ENCODE results near the gene ARL6IP1.

Gene ARL6IP1

DNA sequence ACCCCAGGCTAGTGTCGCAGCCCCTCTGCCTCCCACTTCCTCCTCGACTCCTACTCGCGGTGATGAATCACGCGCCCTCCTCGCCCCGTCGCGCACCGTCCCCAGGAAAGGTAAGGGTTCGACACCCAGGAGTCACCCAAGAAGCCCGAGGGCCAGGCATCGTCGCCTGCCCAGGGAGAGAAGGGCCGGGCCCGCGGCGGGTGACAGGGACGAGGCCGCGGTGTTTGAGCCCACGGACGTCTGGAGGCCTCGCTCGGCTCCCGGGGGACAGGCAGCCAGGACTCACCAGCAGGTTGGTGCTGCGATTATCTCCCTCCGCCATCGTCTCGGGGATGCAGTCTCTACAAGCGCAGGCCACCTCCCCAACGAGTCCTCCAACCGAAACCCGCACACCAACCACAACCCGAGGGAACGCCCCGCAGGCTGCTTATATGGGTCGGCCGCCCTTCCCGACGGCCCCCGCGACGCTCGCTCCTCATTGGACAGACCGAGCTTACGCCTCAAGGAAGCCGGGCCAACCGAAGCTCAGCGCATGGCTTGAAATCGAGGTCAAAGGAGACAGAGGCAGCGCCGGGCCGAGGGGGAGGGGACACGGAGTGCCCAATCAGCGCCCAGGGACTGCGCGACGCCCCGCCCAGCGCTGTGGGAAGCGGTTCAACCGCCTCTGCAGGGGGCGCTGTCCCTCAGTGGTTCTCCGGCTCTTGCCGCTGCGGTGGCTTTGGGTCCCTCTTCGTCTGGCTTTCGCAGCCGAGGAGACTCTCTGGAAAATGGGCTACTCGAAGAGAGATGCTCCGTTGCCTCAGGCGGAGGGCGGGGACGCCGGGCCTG lies at the start of gene ARL6IP1:
Gene ARL6IP1 (minus strand): TSS at position 405 of the 828 bp plus-strand sequence. CDS start 83 bp downstream, at position 322.
- DNase-seq = peak; percentile 90

DNA sequence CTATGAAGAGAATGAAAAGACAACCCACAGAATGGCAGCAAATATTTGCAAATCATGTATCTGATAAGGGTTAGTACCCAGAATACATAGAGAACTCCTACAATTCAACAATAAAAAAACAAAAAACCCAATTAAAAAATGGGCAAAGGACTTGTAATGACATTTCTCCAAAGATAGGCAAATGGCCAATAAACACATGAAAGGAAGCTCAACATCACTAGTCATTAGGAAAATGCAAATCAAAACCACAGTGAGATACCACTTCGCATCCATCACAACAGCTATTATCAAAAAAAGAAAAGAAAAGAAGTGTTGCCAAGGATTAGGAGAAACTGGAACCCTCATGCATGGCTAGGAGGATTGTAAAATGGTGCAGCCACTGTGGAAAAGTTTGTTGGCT lies 45.1 kb upstream of the ARL6IP1 start:
- DNase-seq = no peak

- no peak for DNase-seq
Observed at GRCh38 chr16:18842565-18842964, 41.2 kb upstream of the ARL6IP1 start.

DNA sequence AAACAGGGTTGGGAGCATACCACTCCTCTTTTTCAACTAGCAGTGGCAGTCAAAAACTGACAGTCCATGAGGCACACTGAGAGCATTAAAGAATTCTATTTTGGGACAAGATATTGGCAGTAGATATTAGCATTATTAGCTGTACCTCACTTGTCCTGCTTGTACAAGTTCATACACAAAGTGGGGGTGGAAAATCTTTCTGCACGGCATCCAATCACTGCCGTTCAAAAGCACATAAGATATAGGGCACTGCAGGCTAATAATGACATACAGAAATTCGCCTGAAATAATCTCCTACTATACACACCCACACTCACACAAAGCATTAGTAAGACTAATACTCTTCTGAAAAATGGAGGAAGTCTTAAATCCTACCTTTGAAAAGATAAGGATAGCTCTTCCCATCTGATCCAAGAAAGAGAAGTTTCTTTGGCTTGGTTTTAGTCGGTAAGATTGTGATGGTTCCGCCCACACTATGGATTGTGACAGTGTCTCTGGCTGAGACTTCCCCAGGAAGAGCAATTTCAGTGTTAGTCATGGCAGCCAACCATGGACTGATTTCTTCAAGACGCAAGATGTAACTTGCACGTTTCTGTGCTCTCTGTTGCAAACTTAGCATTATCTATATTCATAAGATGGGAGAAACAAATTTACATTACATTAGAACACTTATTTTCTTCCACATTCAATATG lies 40.6 kb upstream of the ARL6IP1 start:
- DNase-seq = no peak

GRCh38 chr16:18839555-18839954 lies 38.2 kb upstream of the ARL6IP1 start:
- DNase-seq = no peak

GRCh38 chr16:18836702-18837101 lies 35.4 kb upstream of the ARL6IP1 start:
- DNase-seq = no peak

GRCh38 chr16:18834864-18835263 lies 33.5 kb upstream of the ARL6IP1 start:
- DNase-seq = no peak

DNA sequence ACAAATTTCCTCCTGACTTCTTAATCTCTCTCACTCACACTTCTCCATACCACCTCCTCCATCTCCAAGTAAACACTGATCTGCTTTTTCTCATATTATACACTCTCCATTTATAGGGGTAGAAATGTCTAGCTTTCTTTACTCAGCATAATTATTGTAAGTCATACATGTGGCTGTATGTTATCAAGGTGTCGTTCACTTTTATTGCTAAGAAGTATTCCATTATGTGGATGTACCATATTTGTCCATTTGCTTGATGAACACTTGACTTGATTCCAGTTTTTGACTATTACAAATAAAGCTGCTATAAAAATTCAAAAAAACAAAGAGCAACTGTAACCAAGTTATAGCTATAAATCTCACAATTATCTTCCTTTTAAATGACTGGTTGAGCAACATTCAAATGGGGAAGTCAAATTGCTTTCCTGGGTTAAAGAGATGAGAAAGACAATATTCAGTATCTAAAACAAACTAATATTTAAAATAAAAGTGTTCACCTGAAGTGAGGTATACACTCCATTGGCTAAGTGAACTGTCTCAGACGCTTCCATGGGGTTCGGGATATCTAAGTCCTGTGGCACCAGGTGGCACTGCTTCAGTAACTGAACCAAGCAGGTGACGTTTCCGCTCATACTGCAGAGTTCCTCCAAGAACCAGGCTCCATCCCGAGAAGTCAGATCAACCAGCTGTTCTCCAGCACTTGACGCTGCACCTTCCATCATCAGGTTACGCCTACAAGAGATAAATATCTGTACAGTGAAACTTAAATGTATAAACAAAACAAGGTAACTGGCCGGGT lies 32.6 kb upstream of the ARL6IP1 start:
- no peak for DNase-seq

DNA sequence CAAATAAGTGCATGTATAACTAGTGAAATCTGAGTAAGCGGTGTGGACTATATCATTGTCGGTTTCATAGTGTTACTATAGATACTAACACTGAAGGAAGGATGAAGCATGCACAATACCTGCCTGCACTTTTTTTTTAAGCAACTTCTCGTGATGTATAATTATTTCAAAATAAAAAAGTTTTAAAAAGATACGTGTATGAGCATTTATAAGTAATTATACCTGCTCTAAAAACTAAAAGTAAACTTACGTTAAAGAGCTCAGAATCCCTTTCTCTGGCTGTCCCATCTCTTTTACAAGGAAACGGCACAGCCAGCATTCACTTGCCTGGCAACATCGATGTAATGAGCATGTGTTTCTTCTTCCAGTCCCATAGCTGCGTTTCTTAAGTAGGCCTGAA lies 31.3 kb upstream of the ARL6IP1 start:
- DNase-seq = no peak

- DNase-seq = no peak
Observed at GRCh38 chr16:18832006-18832405, 30.7 kb upstream of the ARL6IP1 start.

GRCh38 chr16:18829251-18829650 lies 27.9 kb upstream of the ARL6IP1 start:
- DNase-seq = no peak

DNA sequence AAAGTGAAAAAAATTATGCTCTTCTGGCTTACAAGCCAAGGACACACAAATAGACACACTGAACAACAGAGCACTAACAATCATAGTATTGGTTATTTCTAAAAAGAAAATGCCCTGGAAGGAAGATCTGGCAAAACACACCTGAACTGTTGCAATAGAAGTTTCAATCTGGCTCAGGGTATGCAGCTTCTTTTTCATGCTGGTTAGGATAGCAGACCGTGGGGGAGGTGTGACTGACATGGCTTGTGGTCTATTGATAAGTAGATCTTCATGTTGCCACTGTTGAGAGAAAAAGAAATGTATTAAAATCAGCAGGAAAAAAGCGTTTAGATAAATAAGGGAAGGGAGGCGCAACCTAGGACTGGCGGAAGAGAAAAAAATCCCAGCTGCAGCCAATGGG lies 26.5 kb upstream of the ARL6IP1 start:
- DNase-seq = no peak

DNA sequence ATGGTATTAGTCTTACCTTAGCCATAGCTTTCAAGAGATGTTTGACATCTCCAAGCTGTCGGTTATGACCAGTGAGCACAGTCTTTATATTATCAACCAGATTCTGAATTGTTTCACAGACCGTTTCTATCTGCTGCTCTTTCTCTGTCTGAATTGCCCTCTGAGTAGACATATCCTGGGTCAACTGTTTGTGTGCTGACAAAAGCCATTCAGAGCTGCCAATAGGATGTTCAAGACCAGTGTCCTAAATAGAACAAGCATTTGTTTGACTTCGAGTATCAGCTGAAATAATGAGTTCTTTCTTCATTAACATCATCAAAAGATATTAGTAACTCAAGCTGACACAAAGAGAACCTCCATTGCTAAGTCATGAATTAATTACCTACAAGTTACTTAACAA lies 14.9 kb upstream of the ARL6IP1 start:
- no peak for DNase-seq

DNA sequence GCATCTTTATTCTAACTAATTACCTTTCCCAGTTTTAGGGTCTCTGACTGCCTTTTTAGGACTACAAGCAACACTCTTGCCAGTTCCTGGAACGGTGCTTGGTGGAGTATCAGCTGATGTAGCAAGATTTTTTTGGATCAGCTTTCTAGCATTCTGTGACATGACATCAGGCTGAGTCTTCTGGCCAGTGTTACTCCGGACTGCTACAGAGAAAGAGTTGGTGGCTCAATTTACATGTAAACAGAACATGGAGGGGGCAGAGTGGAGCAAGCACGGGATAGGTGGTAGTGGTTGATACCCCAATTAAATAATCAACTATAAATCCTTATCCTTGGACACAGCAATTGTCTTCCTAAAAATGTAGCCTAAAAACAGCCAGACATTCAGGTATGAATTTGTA lies 10.6 kb upstream of the ARL6IP1 start:
- no peak for DNase-seq

DNA sequence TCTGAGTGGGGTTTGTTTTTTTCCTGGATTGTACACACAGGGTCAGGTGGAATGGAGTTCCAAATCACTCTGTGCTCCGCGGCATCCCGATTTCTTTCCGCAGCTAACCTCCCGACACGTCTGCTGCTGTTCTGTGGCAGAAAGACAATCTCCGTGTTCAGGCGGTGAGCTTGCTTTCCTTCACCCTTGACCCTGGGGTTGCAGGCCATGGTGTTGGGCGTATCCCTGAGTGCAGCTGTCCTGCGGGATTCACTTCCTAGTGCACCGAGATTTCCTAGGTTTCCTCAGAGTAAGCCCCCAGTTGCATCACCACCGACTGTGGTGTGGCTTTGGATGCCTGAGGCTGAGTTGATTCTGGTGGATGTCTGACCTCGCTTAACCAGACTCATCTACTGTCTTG lies 7.8 kb upstream of the ARL6IP1 start:
- DNase-seq = no peak

GRCh38 chr16:18805257-18805773 lies 4.0 kb upstream of the ARL6IP1 start:
- DNase-seq = no peak

DNA sequence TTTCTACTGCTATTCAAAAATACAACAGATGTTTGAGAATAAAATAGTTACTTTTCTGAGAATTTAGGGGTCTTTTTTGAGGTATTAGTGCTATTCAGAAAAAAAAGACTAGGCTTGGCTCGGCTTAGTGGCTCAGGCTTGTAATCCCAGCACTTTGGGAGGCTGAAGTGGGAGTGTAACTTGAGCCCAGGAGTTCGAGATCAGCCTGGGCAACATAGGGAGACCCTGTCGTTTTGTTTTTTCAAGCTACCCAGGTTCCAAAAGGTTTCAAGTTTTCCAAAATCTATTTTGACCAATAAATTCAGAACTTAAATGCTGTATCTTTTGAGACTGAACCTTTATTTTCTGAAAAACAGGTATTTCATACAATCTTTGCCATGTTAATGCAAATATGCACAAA lies 3.2 kb upstream of the ARL6IP1 start:
- no peak for DNase-seq

DNA sequence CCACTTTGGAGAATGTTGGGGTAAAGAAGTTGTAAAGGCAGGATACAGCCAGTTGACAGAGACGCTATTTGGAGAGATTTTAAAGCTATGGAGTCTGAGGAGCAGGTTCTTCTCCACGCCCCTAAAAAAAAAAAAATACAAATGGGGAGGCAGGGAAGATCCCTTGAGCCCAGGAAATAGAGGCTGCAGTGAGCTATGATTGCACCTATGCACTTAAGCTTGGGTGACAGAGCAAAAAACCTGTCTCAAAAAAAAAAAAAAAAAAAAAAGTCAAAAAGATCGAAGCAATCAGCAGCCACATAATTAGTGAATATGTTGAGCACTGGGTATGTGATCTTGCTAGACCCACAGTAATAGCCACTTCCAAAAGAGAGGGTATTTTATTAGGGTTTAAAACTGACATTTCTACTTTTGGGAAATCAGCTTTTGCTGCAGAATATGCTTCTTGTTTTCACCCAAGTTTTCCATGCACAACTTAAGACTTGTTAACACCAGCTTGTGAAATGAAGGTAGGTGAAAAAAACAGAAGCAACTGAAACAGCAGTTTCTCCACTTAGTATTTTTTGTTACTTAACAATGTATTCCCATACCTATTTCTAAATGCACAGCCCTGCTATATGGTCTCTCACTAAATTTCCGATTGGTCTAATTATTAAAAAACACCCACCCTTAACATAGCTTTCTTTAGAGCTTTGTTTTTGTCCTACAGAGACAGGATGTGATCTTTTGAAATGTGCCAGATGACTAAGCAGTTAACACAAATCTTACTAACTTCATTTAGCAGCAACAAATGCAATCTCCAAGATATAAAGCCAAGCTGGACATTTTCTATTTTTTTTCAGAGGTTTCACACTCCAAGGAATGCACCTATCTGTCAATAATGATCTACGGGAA lies 2.5 kb upstream of the ARL6IP1 start:
- no peak for DNase-seq

- no peak for DNase-seq
Observed at GRCh38 chr16:18802767-18803343, 1.5 kb upstream of the ARL6IP1 start.

DNA sequence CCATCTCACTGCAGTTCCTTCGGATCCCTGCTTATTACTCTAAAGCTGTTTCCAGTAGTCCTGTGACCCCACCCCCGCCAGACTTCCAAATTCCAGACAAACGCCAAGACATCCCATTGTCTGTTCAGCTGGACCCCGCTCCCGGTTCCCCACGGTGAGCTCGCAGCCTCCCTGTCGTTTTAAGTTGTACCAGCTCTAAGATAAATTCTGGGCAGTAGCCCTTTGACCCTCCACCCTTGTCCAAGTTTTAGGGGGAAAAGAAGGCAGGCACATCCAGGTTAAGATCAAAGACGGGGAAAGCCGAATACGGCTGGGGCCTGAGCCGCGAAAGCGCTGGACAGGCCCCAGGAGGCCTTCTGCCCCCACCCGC lies 589 bp downstream of the ARL6IP1 start:
- no peak for DNase-seq

DNA sequence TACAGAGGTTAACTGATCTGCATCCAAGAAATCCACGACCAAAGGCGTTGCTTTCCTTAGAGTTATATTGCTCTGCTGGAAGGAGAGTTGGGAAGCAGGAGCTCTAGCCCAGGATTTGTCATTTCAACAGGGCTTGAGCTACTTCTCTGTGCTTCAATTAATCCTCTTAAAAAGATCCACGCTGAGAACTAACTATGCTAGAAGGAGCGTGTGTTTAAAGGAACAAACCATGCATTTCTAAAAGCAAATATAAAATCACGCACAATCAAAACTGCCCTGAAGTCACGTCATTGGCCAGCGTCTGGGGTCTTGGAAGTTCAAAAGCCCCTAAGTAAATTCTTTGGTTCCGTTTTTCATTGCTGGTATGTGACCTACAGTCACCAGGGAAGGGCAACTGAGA lies 1.1 kb downstream of the ARL6IP1 start:
- DNase-seq = no peak

GRCh38 chr16:18799500-18799899 lies 1.8 kb downstream of the ARL6IP1 start:
- DNase-seq = no peak
